HG03280 (cell line): ENCODE measurements around the gene OR2AG2.

Experiments
- ATAC-seq: cut with Tn5 transposase; IDR thresholded peaks from one replicate; pipeline ENCODE4 v1.9.1; 2021; ENCODE audit warnings: mild to moderate bottlenecking, moderate library complexity; ENCODE audit not compliant: unreplicated experiment

The OR2AG2 gene

DNA sequence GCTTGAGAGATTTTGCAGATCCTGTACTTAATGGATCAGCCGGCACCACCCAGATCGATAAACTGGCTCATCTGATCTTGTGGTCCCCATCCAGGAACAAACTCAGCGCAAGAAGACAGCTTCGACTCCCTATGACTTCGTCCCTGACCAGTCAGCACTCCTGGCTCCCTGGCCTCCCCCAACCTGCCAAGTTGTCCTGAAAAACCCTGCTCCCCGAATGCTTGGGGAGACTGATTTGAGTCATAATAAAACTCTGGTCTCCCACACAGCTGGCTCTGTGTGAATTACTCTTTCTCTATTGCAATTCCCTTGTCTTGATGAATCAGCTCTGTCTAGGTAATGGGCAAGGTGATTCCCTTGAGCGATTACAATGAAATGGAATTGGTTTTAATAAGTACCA, 29.5 kb downstream of the OR2AG2 start:
- ATAC-seq = no peak

DNA sequence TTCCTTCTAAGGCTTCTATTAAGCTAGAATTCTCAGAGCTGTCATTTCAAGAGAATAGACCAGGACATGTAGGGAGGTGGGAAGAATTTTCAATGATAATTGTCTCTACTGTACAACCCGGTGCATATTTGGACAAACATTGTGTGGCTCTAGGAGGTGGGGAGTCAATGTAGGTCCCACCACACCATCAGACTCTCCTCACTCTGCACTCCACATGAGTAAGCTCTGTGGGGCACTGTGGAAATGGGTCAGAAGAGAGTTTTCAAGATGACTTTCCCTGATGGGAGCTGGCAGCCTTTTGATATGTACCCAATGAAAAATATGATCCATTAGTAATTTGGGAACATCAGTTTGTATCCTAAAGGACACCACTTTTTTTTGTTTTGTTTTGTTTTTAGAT, 33.2 kb downstream of the OR2AG2 start:
- no peak for ATAC-seq

DNA sequence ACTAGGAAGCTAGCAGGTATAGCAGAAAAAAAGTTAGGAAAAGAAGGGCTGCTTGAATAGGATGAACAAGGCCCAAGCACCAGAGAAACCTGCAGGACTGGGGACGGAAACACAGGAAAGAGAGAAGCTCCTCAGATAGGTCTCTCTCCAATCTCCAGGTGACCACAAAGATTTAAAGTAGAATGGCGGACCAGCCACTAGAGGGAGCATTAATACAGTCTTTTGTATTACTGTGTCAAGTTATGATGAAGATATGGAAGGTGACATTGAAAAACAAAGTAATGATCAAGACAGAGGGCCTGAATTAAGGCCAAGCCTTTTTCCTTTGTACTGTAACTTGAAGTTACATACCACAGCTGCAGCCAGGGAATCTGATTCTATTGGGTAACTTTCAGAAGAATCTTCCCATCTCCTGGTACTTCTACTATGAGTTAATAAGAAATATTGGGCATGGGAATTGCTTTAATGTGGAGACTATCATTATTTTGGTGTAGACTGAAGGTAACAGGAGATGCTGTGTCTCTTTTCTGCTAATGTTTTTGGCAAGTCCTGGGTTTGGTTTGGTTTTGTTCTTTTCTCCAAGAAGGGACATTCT, 33.8 kb downstream of the OR2AG2 start:
- ATAC-seq = peak; percentile 85

DNA sequence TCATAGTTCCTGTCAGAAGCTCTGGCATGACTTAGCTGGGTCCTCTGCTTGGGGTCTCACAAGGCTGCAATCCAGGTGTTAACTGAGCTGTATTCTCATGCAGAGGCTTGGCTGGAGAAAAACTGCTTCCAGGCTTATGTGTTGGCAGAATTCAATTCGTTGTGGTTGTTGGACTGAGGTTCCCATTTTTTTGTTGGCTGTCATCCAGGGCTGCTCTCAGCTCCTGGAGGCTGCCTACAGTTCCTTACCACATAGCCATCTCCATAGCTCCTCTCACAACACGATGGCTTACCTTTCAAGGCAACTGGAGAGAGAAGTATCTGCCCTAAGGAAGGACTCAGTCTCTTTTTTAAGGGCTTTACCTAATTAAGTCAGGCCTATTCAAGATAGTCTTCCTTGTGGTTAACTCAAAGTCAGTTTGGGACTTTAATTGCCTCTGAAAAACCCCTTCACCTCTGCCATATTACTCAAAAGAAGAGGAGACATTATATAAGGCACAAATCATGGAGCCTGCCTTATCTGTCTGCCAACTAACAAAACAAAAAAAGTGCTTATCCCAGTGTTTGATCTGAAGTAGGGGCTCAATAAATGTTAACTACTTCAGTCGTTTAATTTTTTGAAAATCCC, 35.2 kb downstream of the OR2AG2 start:
- no peak for ATAC-seq

DNA sequence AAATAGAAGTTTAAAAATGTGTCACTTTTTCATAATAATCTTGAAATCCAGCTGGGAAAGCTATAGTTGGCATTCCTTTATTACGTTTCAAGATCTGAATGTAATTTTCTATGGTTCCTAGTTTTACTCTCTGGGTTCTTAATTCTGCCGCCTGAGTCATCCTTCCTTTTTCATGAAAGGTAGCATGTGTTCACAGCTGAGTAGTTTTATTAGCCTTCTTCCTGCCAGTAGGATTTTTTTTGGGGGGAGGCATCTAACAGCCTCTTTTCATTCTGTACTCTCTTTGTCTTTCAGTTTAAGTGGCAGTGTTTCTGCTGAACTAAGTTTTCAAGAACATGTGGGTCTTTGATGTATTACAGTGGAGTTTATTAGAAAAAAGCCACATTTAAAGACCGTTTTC, 36.5 kb downstream of the OR2AG2 start:
- no peak for ATAC-seq

DNA sequence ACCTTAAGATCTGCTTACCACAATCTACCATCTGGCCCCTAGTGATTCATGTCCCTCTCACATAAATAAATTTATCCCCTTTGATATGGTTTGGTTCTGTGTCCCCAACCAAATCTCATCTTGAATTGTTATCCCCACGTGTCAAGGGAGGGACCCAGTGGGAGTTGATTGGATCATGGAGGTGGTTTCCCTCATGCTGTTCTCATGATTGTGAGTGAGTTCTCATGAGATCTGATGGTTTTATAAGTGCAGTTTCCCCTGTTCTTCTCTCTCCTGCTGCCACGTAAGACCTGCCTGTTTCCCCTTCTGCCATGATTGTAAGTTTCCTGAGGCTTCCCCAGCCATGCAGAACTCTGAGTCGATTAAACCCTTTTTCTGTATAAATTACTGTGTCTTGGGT, 37.2 kb downstream of the OR2AG2 start:
- no peak for ATAC-seq

DNA sequence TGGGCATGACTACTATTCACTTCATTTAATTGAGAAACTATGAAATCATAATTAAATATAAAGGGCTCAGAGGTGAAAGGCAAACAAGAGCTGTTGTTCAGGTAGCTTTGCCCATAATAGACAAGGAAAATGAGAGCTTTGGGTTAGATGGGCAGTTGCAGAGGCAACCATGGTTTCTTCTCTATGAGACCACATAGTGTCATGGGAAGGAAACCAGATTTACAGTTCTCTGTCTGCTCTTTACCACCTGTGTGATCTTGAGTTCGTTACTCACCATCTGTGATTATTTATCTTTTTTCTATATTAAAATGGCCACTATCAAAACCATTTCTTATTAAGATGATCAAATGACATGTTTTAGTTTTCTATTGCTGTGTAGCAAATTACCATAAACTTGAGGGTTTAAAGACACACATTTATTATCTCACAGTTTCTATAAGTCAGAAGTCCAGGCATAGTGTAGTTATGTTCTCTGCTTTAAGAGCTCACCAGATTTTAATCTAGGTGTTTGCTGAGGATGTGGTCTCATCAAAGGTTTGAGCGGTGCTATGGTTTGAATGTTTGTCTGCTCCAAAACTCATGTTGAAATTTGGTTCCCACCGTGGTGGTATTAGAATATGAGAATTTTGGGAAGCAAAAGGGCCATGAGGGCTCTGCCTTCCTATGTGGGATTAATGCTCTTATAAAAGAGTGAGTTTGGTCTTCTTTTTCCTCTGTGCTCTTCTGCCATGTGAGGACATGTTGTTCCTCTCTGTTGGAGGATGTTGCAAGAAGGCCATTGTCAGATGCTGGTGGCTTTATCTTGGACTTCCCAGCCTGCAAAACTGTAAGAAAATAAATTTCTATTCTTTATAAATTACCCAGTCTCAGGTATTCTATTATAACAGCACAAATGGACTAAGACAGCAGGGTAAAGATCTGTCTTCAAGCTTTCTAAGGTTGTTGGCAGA, 38.2 kb downstream of the OR2AG2 start:
- no peak for ATAC-seq

DNA sequence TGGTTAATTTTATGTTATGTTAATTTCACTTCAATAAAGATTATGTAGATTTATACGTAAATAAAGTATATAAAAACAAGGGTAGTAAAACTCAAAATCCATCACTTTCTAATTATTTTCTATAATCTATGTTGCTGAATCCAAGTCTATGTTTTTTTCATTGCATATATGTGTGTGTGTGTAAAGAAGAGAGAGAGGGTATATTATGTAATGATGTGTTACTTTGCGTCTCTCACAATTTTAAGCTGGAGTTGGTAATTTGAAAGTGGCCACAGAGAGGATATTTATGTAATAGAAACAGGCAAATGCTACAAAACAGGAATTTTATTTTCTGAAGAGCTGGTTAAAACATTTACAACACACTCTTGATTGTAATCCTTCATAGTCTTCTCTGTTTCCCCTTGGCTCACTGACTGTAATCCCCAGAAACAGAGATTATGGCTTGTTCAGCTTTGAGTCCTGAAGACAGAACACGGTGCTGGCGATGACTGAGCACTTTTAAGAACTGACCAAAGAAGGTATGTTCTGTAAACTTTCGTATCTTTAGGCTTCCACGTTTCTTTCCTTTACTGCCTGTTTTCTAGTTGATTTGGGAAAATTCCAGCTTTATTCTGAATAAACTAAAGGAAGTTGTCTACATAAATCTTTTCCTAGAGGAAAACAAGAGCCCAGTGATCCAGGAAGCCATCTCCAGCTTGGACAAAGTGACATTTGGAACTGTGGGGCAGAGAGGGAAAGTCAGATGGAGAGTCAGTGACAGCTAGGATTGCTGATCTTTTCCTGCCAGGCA, 43.6 kb downstream of the OR2AG2 start:
- ATAC-seq = no peak

DNA sequence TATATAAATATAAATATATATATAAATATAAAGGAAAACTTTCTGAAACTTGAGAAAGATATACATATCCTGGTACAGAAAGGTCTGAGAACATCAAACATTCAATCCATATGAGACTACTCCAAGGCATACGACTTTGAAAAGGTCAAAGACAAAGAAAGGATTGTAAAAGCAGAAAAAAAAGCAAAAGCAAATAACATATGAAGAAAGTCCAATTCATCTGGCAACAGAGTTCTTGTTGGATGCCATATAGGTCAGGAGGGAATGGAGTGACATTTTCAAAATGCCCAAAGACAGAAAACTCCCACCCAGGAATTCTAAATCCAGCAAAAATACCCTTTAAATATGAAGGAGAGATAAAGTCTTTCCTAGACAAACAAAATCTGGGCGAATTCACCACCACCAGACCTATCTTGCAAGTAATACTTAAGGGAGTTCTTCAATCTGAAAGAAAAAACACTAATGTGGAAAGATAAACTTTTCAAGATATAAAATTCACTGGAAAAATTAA, 46.3 kb downstream of the OR2AG2 start:
- no peak for ATAC-seq

DNA sequence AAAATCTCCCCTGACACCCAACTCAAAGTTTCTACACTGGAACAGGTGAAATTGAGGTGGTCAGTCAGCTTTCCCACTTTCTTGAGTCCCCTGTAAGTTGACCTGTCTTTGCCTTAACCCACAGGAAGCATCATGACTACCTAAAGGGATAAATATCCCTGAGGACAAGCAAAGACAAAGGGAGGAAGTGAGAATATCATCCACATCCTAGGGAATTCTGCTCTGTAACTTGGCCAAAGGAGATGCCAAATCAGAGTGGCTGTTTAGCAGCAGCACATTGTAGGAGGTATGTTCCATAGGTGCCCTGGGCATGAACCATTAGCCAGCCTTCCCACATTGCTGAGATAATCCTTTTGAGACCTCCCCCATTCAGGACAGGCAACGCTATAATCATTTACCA, 47.8 kb downstream of the OR2AG2 start:
- no peak for ATAC-seq

DNA sequence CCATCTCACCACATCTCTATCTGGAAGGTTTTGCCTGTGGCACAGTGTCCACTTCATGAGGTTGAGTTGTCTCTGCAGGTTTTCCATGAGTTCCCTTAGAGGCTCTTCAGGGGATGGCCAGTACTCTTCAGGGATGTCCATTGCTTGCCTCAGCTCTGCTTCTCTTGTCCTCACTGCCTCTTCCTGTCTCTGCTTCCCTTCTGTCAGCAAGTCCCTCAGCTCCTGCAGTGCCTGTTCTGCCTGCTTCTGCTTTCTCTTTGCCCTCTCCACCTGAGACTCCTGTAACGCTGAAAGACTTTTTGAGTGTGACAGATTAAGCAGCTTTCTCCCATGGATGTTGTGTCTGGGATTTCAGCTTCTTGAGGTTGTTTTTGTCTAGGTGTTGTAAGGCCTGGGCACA, 50.4 kb downstream of the OR2AG2 start:
- no peak for ATAC-seq

DNA sequence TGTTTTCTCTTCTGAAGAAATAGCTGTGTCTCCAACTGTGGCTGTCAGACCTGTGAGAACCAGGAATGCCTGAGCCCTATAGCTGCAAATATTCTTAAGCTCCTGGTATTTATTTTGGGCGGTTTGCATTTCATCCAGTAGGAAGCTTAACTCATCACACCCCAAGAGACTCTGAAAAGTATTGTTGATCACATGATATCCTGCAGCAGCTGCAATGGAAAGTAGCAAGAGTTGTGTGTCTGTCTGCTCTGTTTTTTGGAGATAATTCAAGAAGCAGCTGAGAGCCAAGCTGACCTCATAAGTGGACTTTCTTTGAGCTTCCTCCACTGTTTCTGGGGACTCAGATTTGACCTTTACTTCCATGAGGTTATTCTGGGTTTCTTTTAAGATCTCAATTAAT, 52.2 kb downstream of the OR2AG2 start:
- ATAC-seq = no peak

DNA sequence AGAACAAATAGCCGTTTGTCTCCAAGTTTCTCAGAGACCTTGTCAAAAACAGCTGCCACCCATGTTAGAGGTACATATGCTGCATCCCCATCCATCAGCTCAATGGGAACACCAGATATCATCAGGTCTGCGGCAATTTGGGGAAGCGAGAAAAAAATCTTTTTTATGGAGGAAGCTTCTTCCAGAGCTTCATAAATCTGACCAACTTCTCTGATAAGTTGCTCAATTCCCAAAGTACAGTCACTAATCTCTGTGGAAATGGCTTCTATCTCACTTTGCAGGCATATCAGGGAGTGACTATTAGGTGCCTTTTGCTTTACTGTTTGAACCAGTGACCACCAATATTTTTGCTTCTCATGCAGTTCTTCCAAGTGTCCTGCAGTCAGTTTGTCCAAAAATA, 54.4 kb downstream of the OR2AG2 start:
- no peak for ATAC-seq
